ENCODE measurements around the gene UPF1.

The UPF1 gene

GRCh38 chr19:18878058-18878797 lies 46.5 kb downstream of the UPF1 start:
- no peak for DNase-seq

- DNase-seq, result no peak
Measured at GRCh38 chr19:18878858-18879578, 47.3 kb downstream of the UPF1 start.

GRCh38 chr19:18879579-18880373 lies 48.0 kb downstream of the UPF1 start:
- DNase-seq, result peak; percentile 40

GRCh38 chr19:18881491-18881890 lies 49.7 kb downstream of the UPF1 start:
- DNase-seq, result no peak

- DNase-seq, result no peak
Measured at GRCh38 chr19:18883526-18884304, 52.0 kb downstream of the UPF1 start.

GRCh38 chr19:18886972-18887371 lies 55.2 kb downstream of the UPF1 start:
- no peak for DNase-seq

GRCh38 chr19:18889949-18890745 lies 58.4 kb downstream of the UPF1 start:
- DNase-seq, result no peak

- no peak for DNase-seq
Measured at GRCh38 chr19:18893587-18894253, 62.0 kb downstream of the UPF1 start.

GRCh38 chr19:18894254-18895037 lies 62.7 kb downstream of the UPF1 start:
- DNase-seq, result no peak

GRCh38 chr19:18895038-18895823 lies 63.5 kb downstream of the UPF1 start:
- no peak for DNase-seq

- no peak for DNase-seq
Measured at GRCh38 chr19:18895824-18896341, 64.1 kb downstream of the UPF1 start, which contains the start of gene CERS1. TSS of gene CERS1 (minus strand) at chr19:18896158. CDS start at chr19:18896072, 86 bp downstream.

- peak; percentile 25 for DNase-seq
Measured at GRCh38 chr19:18896421-18896841, 64.7 kb downstream of the UPF1 start.

- no peak for DNase-seq
Measured at GRCh38 chr19:18897094-18898029, 65.6 kb downstream of the UPF1 start.

- no peak for DNase-seq
Measured at GRCh38 chr19:18898081-18898606, 66.4 kb downstream of the UPF1 start.

- no peak for DNase-seq
Measured at GRCh38 chr19:18898607-18899408, 67.0 kb downstream of the UPF1 start.

GRCh38 chr19:18899624-18900560 lies 68.1 kb downstream of the UPF1 start:
- DNase-seq, result no peak
